Spleen (tissue), 7 donors: ENCODE data around the gene TAOK3.

Experiments
- POLR2A ChIP-seq, 3 donors: fragments of 450-650 bp; IDR thresholded peaks; one replicate each; pipeline ENCODE4 v1.5.1; 2017; ENCODE audit warnings: antibody characterized with exemption in 3 of 3, mild to moderate bottlenecking in 1 of 3
- TF ChIP-seq, protein P1 (sequence below), 11 experiments: fragments of 200-600 bp in 7 of 11; fragments of 450-650 bp in 4 of 11; sonication (generic) in 4 of 11; IDR thresholded peaks in 8 of 11; conservative IDR thresholded peaks in 3 of 11; 1 replicate in 7 of 11; 2 replicates in 4 of 11; pipeline versions ENCODE4 v1.4.0 to v1.8.0; 2016 to 2021; ENCODE audit warnings: antibody characterized with exemption in 11 of 11, inconsistent platforms in 4 of 11, mild to moderate bottlenecking in 1 of 11
- donor health status: DM: no; HTN: no; CAD: no; lungs with moderate emphysema.
- donor health status: DM: no; HTN: no; CAD: no.
- donor health status: DM: no; HTN: no; CAD: no.

DNA sequence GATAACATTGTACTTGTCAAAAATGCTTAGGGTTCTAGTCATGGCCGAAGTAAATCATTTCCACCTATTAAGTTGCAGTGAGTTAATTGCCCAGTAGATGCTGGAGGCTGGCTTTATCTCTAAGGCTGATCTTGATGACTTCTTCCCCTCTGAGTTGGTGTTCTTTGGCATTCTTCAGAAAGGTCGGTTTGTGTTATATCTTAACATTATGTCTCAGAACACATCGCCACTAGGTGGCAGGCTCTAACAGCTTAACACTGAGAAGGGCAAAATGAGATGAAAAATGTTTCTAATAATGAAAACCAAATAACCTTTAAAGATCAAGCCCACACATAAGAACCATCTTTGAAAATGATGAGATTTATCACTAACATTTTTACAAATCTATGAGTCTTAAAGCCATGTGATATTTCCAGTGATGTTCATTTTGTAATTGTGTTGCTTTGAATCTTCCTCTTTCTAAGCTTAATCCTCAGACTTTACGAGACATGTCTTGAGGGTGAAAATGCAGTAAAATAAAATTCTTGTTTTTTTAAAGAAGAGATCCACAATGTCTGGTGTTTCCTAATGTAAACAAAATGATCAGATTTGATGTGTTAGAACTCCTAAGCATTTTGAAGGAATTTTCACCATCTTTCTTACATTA is 32.3 kb upstream of the TAOK3 start:
- no peak for TF ChIP-seq POLR2A (IDR thresholded peaks at IDR 0.05)
- TF ChIP-seq, protein P1, sequence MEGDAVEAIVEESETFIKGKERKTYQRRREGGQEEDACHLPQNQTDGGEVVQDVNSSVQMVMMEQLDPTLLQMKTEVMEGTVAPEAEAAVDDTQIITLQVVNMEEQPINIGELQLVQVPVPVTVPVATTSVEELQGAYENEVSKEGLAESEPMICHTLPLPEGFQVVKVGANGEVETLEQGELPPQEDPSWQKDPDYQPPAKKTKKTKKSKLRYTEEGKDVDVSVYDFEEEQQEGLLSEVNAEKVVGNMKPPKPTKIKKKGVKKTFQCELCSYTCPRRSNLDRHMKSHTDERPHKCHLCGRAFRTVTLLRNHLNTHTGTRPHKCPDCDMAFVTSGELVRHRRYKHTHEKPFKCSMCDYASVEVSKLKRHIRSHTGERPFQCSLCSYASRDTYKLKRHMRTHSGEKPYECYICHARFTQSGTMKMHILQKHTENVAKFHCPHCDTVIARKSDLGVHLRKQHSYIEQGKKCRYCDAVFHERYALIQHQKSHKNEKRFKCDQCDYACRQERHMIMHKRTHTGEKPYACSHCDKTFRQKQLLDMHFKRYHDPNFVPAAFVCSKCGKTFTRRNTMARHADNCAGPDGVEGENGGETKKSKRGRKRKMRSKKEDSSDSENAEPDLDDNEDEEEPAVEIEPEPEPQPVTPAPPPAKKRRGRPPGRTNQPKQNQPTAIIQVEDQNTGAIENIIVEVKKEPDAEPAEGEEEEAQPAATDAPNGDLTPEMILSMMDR (IDR thresholded peaks at IDR 0.05 in 8 of 11, conservative IDR thresholded peaks at IDR 0.05 in 3 of 11): peak in 8 of 11 experiments; percentile 40 to 66 (median 55)
